AG09309 (cell line): ENCODE measurements around the gene LCT.
A peak's percentile ranks its signal among the peaks of the same experiment; 100 is the strongest.

Experiments used
- DNase-seq: peaks from one replicate; pipeline ENCODE4 v3.0.0-alpha.2; 2010; ENCODE audit warnings: low read depth
- H3K4me3 ChIP-seq: 2 replicates; pipeline ENCODE4 v1.5.1; 2011; ENCODE audit warnings: mild to moderate bottlenecking, low read depth, low read length, moderate library complexity; ENCODE audit not compliant: control insufficient read depth
- TF ChIP-seq, protein P1 (sequence below): IDR thresholded peaks from 2 replicates; pipeline ENCODE4 v1.5.1; 2011; ENCODE audit warnings: mild to moderate bottlenecking, low read depth, low read length, inconsistent platforms; ENCODE audit not compliant: insufficient read depth, control insufficient read depth; ENCODE audit errors: missing control alignments

Gene LCT

GRCh38 chr2:135741395-135742324, 95.3 kb downstream of the LCT start, which contains the start of gene UBXN4:
Gene UBXN4, plus strand, starts transcription at chr2:135741855. Its CDS starts 75 bp downstream, at chr2:135741930.
- peak within 1 kb of the TSS; percentile 96 for H3K4me3 ChIP-seq
- DNase-seq = peak; percentile 95
- TF ChIP-seq, protein P1, sequence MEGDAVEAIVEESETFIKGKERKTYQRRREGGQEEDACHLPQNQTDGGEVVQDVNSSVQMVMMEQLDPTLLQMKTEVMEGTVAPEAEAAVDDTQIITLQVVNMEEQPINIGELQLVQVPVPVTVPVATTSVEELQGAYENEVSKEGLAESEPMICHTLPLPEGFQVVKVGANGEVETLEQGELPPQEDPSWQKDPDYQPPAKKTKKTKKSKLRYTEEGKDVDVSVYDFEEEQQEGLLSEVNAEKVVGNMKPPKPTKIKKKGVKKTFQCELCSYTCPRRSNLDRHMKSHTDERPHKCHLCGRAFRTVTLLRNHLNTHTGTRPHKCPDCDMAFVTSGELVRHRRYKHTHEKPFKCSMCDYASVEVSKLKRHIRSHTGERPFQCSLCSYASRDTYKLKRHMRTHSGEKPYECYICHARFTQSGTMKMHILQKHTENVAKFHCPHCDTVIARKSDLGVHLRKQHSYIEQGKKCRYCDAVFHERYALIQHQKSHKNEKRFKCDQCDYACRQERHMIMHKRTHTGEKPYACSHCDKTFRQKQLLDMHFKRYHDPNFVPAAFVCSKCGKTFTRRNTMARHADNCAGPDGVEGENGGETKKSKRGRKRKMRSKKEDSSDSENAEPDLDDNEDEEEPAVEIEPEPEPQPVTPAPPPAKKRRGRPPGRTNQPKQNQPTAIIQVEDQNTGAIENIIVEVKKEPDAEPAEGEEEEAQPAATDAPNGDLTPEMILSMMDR = peak; percentile 48

DNA sequence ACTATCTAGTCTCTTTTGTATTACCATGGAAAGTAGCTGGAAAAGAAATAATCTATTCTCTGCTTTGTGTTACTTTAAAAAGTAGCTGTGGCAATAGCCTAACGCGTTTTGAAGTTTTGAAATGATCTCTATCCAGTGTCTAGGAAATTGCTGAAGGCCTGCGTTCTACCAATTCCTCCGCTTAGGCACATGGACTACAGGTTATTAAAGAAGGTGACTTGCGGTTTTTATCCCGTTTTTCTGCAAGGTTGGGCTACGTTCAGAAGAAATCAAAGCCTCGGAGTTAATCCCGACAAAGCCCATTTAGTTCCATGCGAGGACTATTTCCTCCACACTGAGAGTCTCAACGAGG, 96.0 kb downstream of the LCT start:
- DNase-seq = no peak
- TF ChIP-seq, protein P1 = no peak
- no peak overlapping the region for H3K4me3 ChIP-seq

DNA sequence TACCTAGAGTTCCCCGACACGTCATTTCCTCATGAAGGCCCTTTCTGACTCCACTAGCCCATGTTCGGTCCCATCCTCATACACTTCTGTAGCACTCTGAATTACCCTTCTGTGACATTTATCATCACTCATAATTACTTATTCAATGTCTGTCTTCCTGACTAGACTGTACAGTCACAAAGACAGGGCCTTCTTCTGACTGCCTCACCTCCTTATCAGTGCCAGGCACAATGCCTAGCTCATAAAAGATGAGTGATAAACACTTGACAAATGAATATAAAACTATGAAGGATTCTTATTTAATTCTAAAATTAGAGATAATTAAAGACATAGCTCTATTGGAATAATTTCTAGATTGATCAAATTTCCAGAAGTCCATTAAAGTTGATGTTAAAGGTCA, 96.8 kb downstream of the LCT start:
- TF ChIP-seq, protein P1 = no peak
- no peak for DNase-seq
- no peak overlapping the region for H3K4me3 ChIP-seq
